Measurements from ENCODE around the gene CKAP4.

Gene CKAP4

DNA sequence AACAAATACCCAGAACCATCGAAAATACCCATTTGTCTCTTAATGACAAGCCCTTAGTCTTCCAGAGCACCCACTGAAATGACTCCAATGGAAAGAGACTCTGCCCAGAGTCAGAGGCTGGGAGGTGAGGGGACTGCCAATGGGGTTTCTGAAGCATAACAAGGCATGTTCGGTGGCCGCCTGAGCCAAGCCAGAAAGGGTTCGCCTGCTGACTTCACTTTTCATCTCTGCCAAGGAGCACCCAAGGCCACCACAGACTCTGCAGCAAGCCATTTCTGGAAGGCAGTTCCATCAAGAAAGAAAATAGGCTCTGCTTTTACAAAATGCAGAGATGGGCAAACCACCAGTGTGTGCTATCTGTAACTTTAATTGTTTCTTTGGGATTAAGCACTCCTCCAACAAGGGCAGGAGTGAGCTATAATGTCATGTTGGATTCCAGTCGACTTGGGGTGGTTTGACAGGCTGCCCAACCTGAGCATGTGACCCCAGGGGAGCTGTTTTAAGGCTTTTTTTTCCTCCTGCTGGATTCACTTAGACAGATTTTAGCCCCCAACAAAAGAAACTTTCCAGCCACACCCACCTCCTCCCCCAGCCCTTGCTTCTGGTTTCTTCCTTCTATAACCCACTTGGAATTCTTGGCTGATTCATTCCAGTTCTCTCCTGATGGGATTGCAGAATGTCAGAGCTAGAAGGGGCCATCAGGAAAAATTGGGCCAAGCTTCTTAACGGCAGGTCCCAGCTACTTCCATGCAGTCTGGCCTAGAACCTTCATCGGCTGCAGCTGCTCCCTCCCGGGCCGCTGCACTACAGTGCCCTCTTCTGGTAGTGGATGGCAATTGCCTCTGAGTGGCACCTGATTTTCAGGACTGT, 24.1 kb downstream of the CKAP4 start:
- no peak overlapping the region for H3K4me3 ChIP-seq (replicated peaks; ENCODE audit: low read depth, low read length)
- TF ChIP-seq, protein P1, sequence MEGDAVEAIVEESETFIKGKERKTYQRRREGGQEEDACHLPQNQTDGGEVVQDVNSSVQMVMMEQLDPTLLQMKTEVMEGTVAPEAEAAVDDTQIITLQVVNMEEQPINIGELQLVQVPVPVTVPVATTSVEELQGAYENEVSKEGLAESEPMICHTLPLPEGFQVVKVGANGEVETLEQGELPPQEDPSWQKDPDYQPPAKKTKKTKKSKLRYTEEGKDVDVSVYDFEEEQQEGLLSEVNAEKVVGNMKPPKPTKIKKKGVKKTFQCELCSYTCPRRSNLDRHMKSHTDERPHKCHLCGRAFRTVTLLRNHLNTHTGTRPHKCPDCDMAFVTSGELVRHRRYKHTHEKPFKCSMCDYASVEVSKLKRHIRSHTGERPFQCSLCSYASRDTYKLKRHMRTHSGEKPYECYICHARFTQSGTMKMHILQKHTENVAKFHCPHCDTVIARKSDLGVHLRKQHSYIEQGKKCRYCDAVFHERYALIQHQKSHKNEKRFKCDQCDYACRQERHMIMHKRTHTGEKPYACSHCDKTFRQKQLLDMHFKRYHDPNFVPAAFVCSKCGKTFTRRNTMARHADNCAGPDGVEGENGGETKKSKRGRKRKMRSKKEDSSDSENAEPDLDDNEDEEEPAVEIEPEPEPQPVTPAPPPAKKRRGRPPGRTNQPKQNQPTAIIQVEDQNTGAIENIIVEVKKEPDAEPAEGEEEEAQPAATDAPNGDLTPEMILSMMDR (IDR thresholded peaks at IDR 0.05; ENCODE audit: low read depth, low read length, missing control alignments): peak; percentile 92
- DNase-seq (ENCODE audit: extremely low read depth, low read depth): peak; percentile 21

DNA sequence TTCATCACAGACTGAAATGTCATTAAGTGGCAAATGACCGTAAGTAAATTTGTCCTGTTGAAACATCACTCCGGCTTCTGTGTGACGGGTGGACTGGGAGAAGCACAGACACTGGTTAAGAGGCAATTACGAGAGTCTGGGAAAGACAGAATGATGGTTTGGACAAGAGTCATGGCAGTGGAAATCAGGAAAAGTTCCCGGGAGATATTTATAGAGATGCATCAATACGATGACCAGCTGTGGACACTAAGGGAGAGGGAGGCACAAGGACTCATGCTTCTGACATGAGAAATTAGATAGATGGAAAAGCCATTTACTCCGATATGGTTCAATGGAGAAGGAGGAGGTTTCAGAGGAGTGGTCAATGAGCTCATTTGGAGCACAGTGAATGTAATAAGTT, 27.3 kb downstream of the CKAP4 start:
- no peak overlapping the region for H3K4me3 ChIP-seq (replicated peaks; ENCODE audit: low read depth, low read length)
- no peak for DNase-seq (ENCODE audit: extremely low read depth, low read depth)
- TF ChIP-seq, protein P1 (IDR thresholded peaks at IDR 0.05; ENCODE audit: low read depth, low read length, missing control alignments): no peak

DNA sequence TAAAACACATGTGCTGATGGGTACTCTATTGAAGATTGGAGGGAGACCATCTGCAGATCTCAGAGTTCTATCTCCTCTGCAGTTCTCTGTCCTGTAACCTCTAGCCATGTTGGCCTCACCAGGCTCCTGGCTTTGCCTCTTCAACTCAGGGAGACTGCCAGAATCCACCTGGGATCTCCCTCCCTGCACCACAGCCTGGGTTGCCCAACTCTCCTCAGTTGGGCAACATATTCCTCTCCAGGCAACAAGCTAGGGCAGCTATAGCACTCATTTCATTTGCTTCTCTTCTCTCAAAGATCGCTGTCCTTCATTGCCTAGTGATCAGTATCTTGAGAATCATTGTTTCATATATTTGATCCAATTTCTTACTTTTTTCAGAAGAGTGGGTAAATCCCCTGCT, 28.8 kb downstream of the CKAP4 start:
- DNase-seq (ENCODE audit: extremely low read depth, low read depth): no peak
- TF ChIP-seq, protein P1 (IDR thresholded peaks at IDR 0.05; ENCODE audit: low read depth, low read length, missing control alignments): no peak

DNA sequence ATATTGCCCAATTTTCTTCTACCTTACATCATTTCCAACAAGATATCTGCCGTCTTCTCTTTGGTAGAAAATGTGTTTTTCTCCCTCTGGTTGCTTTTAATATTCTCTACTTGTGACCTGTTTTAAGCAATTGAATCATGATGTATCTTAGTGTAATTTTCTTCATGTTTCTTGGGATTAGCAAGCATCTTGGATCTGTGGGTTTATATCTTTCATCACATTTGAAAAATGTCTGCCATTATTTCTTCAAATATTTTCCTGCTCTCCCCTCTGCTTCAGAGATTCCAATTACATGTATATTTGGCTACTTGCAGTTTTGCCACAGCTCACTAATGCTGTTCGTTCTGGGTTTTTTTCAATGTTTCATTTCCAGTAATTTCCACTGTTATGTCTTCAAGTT, 30.1 kb downstream of the CKAP4 start:
- DNase-seq (ENCODE audit: extremely low read depth, low read depth): no peak
- H3K4me3 ChIP-seq (replicated peaks; ENCODE audit: low read depth, low read length): no peak overlapping the region
- TF ChIP-seq, protein P1 (IDR thresholded peaks at IDR 0.05; ENCODE audit: low read depth, low read length, missing control alignments): no peak

More for the DNA sequence above, 28.8 kb downstream of the CKAP4 start:
- H3K4me3 ChIP-seq (replicated peaks; ENCODE audit: low read depth, low read length): no peak overlapping the region

DNA sequence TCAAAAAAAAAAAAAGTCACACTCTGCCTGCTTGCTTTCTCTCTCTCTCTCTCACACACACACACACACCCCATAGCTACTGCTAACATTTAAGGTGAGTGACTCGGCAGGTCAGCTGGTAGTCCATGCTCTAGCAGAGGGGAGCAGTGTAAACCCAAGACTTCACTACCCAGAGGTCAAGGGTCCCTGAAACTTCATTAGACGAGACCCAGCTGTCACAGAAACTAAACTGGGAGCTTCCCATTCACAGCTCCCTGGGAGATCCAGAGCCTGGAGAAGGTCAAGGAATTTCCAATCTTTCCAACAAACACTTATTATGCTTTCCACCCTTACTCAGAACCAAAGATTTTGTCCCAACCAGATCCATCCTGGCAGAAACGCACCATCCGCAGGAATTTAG, 33.2 kb downstream of the CKAP4 start:
- H3K4me3 ChIP-seq (replicated peaks; ENCODE audit: low read depth, low read length): no peak overlapping the region
- DNase-seq (ENCODE audit: extremely low read depth, low read depth): no peak
- TF ChIP-seq, protein P1 (IDR thresholded peaks at IDR 0.05; ENCODE audit: low read depth, low read length, missing control alignments): no peak

DNA sequence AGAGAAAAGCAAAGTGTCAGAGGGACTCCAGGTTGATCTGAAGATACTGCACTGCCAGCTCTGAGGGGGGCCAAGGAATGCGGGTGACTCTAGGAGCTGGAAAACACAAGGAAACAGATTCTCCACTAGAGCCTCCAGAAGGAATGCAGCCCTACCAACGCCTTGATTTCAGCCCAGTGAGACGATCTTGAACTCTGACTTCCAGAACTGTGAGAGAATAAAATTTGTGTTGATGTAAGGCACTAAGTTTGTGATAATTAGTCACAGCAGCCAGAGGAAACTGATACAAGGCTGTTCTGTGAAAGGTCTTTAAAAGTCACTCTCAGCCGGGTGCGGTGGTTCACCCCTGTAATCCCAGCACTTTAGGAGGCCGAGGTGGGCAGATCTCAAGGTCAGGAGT, 34.2 kb downstream of the CKAP4 start:
- TF ChIP-seq, protein P1 (IDR thresholded peaks at IDR 0.05; ENCODE audit: low read depth, low read length, missing control alignments): no peak
- H3K4me3 ChIP-seq (replicated peaks; ENCODE audit: low read depth, low read length): no peak overlapping the region
- no peak for DNase-seq (ENCODE audit: extremely low read depth, low read depth)

Measured in HFF-Myc (cell line).